HG03457 (cell line): Measurements from ENCODE around the gene AUTS2.

Experiments
- ATAC-seq: cut with Tn5 transposase; IDR thresholded peaks from one replicate; pipeline ENCODE4 v1.9.1; 2021; ENCODE audit warnings: moderate number of reproducible peaks; ENCODE audit not compliant: unreplicated experiment

The AUTS2 gene

DNA sequence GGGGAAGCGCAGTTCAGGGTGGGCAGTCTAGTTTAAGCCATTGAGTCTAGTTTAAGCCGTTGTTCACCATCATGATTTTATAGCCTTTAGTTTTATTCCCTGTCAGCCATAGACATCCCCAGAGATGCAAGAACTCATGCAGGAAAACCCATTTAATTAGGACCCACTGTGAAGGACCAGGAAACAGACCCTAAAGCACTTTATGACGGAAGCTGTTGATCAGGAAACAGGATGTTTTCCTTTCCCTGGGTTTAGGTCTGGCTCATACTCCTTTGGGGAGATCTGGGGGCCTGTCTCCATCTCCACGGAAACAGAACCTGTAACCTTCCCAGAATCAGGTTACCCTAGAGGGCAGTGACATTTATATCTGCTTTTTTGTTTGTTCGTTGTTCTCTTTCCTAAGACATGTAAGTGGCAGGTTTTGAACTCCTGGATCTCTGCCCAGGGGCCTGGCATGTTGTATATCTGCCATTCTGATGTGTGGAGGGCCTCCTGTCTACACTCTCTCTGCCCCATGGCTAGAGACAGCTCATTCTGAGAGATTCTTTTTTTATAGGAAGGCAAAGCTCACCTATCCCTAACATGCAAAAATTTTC is 876.5 kb downstream of the AUTS2 start:
- ATAC-seq = no peak

DNA sequence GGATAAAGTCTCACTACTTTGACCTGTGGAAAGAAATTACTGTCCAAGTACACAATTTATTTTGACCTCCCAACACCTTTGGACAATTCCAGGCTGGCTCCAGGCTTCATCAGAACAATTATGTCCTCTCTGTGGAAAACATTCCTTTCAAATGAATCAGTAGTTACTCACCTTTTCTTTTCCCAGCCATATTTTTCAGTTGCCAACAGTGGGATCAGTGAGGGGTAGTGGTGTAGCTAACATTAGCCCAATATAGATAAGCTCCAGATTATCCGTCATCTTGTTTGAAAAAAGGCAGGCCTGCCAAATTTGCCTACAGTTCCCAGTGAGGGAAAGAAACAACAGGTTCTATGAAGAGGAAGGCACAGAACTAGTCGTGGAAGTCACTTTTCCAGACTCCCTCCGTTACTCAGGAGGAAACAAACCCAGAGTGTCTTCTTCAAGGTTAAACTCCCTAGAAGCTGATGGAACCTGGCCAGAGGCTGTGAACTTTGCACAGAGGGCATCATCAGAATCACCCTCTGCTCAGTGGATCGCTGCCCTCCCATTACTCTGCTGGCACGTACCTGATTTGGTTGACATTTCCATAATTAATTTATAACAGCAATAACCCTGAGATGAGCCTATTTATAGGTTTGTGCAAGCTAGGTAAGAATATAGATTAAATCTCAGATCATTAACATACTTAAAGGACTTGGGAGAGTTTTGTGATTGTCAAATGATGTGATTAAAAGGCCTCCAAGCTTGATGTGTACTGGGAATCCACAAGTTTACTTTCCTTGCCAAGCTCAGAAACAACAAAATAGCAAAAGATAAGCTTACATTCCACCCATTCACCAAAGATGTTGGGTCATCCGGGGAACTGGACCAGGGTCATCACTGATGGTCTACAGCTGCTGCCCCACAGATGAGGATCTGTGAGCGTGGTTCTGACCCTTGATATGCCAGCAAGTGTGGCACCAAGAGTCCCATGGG is 879.0 kb downstream of the AUTS2 start:
- ATAC-seq = no peak

DNA sequence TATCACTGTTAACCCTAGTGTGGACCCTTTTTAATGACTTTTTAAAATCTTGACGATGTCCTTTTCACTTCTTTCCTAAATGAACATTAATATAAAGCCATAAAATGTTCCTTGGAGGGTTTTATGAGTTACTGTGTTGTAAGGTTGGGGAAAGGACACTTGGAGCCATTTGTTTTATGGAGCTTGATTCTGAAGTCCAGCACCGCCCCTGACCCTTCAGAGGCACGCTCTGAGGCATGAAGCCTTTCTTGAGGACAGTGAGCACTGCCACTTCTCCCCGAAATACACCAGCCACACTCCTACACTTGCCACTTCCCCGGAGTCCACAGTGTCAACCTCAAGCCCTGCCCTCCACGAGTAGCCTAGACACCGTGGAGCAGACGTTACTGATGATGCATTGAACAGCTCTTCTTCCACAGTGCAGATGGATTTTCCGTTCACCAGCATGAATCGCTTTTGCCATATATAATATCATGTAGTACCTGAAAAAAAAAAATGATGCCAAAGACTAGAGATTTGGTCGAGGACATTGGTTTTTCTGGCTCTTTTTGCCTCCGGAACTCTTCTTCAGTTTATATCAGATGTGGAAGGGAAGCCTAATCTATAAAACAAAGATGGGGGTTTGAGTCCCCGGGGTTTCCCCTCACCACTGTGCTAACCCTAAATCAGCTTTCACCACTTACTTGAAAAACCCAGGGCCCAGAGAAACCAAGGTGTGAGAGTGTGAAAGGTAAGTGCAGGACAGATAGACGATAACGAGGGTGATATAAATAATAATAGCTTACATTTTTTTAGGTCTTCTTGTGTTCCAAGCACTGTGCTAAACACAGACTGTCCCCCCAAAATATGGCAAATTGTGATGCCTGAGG is 881.1 kb downstream of the AUTS2 start:
- ATAC-seq = no peak

DNA sequence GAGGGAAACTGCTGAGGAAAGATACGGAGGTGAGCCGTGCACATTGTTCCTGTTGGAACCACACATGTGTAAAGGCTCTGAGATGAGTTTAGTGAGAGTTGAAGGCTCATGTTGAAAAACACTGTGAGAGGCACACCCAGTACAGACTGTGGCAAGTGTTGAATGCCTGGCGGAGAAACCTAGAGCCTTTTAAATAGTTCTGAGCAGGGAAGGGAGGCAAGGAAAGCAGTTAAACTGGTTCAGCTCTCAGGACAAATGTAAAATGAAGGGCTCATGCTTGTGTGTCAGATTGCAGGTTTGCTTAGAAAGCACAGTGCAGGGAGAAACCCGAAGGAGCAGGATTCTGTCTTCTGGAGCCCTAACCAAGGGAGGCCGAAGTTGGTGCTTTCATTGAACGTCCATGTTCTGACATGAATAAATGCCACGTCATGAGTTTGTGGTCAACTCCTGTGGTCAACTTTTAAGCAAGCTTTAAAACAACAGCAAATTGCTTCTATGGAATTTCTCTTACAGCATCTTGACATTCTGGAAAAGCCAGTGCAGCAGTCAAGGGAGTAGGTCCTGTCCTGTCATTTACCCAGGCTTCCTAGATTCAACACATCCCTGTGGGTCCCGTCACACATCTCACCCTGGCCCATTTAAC is 882.8 kb downstream of the AUTS2 start:
- no peak for ATAC-seq

DNA sequence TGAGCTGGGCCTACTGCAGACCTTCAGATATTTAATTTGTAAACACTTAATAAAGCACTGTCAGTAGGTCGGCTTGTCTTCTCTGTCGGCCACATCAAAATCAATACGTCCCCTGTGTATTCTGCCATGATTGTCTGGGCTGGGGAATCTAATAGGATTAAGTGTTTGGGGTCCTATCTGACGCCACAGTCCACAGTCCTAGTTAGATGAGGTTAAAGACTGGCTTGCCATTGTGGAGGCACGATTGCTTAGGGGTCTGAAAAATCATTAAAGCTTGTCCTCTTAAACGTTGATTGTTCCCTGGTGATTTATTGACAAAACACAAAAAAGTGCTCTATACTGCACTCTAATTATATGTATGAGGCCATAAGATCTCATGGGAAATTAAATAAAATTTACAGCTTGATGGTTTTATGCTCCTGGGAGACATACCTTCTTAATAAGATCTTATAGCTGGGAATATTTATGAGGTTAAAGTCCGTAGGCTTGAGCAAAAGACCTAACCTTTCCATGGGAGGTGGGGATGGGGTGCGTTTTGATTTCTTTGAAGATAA is 883.4 kb downstream of the AUTS2 start:
- no peak for ATAC-seq

DNA sequence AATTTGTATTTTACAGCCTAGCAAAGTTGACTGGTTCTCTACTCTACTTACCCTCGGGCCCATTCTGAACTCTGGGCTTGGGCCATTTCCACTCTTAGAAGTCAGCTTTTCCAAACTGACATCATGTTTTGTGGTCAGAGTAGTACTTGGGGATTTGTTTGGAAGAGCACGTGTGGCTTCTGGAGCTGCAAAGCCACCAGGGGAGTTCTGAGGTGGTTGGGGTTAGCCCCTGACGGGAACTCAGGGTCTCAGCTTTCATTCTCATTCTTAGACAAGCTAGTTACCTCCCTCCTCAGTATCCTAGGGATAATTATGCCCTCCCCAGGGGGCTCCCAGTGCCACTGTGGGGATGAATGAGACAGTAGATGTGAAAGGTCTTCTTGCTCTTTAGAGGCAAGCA is 886.0 kb downstream of the AUTS2 start:
- ATAC-seq = no peak

DNA sequence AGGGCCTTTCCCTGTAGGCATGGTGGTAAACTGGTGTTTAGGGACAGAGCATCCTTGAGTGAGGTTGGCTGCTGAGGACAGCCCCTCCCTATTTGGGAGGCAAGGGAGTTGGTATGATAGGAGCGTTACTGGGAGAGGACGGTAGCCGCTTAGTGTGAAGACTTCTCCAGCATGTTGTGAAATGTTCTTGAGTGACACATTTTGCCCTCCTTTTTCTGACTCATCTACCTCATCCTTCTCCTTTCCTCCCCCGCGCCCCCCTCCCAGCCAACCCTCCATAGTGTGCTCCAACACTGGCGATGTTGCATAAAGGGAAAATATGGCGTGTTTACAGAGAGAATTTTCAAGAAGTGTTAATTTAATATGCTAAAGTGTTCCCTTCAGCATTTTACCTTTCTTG is 888.7 kb downstream of the AUTS2 start:
- no peak for ATAC-seq

DNA sequence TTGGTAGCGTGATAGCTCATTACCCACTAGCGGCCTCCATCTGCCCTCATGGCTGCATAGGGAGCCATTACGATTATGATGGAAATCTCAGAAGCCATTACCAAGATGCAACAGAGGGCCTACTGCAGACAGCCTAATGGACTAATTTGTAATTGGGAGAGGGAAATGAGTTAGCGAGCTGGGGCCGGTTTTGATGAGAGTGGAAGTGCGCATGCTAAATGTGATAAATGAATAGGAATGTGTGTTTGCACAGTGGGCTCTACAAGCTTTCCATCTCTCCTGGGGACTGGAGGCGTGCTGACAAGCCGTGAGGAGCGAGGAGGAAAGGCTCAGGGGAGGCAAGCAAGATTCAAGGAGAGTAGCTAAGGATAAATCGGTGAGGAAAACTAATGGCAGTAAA is 889.2 kb downstream of the AUTS2 start:
- ATAC-seq = no peak

DNA sequence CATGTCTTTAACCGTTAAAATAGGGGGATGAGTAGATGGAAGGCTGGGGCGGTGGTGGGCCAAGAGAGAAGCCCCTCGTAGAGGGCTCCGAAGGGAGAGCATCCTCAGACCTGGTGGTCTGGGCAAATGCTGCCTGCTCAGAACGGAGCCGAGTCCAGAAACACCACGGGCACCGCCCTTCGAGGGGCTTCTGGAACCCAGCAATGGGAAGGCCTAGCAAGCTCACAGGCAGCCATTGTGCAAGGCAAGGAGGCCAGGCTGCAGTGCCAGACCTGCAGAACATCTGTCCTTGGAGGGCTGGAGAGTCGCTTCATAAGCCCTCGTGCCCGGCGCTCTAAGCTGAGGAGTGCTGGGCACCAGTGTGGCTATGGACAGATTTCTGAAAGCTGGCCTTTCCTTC is 889.6 kb downstream of the AUTS2 start:
- no peak for ATAC-seq

DNA sequence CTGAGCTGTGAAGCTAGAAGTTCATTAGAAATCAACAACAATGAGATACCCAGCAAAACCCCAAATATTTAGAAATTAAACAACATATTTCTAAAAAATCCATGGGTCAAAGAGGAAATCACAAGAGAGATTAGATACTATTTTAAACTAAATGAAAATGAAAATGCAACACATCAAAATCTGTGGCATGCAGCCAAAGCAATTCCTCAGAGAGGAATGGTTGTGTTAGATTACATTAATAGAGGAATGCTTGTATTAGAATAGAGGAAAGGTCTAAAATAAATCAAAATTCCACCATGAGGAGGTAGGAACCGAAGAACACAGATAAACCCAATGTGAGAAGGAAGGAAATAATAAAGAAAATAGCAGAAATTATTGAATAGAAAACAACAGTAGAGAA is 891.5 kb downstream of the AUTS2 start:
- ATAC-seq = no peak

DNA sequence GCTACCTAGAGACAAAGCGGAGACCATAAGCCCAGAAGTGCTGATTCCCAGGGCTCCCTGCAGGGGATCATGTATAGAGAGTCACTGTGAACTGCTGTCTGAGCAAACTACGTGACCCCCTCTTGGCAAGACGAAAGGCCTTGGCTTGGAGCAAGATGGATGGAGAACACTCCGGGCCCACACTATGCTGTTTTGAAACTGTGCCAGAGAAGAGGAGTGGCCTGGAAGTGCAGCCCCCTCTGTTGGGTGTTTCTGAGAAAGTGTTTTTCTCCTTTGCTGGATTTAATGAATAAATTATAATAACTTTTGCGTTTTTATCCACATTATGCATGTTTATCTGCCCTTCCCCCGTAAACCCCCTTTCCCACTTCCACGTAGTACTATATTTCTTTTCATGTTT is 894.4 kb downstream of the AUTS2 start:
- ATAC-seq = no peak

DNA sequence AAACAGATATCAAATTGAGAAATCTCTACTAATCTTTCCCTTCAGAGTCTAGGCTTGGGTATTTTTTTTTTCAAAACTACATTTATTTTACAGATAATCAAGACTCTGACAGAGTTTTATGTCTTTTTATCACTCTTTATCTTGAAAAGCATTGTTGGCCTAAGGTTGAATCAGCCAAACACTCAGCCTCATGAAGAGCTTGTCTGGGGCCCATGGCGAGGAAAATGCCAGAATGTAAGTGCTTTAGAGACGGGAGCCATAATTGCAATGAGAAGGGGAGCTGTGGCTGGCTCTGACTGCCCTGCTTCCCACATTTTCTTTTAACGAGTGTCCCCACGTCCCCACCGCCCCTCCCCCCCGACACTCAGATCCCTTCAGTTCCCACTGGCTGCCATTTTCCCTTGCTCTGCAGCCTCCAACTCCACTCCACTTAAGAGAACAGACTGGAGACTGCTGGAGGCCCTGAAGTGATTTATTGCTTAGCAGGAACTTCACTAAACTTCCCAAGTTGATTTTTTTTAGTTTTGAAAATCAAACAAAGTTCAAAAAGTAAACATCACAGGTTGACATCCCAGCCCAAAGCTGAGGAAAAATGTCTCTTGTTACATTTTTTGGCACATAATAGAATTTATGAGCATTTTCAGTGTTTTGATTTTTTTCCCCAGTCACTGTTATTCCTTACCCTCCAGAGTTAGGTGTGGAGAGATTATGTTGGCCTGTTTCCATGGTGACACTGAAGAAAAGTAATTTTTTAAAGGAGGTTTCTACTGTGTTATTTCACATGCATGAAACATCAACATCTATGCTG is 896.2 kb downstream of the AUTS2 start:
- ATAC-seq = no peak

DNA sequence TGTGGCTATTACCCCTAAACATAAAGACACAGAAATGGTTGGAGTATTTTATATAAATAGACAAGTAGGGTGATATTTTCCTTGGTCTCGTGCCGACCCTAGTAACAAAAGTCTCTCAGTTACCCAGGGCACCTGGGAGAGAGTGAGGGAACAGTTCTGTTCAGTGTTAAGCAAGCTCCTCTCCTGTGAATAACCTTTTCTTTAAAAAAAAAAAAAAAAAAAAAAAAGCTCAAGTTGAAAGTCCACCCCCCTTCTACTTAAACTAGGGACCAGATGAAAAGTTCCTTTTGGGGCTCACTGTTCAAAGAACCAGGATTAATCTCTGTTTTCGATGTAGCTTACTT is 896.7 kb downstream of the AUTS2 start:
- no peak for ATAC-seq

DNA sequence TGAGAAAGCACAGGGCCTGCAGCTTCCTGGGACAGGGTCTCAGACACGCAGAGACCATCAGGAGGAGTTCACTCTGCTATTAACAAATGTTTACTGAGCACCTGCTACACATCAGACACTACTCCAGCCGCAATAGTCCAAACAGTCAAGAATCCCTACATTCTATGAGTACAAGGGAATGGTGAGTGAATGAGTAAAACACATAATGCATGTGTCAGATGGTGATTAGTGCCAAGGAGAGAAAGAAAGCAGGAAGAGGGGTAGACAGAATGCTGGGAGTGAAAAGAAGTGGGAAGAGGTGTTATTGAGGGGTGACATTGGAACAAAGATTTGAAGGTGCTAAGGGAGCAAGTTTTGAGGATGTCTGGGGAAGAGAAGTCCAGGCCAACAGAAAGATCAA is 899.5 kb downstream of the AUTS2 start:
- no peak for ATAC-seq

DNA sequence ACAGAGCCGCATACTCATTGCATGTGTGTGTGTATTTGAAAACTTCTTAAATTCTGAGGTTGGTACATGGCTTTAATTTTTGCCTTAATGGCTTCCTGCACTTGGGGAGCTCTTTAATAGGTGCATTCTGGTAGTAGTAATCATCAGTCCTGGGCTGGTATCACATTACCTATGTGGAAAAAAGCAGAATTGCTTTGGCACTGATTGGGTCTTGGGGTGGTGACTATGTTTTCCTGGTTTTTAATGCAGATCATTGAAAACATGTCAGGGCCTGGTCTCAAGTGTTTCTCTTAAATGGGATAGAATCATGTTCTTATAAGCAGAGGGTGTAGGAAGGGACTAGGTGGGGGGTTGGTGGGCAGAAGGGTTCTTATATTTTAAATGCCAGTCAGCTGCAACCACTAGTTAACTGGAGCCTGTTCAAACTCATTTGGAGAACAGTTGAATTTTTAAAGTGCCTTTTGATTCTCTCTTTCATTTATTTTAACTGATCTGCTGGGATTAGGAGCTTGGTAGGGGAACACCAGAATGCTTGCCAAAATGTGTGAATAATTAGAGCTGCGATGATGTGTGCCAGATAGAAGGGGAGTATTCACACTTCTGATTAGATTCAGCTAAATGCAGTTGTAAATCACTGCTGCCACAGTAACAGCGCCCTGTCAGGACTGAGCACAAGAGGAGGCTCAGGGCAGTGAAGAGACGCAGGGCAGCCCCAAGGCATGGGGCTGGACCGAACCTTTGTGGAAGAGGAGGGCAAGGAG is 900.1 kb downstream of the AUTS2 start:
- ATAC-seq = no peak

DNA sequence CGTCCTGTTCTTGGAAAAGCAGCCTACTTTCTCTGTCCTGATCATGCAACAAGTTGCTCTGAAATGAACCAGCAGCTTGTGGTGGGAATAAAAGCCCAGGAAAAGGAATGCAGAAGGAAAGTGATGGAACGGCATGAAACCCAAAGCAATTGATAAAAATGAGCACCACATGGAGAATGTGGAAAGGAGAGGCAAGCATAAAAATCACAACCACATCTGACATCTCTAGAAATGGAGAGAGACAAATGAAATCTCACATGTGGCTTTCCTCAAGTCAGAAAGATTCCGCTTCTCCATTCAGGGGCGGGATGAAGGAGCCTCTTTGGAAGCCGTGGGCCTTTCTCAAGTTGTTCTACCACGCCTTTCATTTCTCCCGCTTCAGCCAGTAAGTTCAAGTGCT is 902.0 kb downstream of the AUTS2 start:
- no peak for ATAC-seq

DNA sequence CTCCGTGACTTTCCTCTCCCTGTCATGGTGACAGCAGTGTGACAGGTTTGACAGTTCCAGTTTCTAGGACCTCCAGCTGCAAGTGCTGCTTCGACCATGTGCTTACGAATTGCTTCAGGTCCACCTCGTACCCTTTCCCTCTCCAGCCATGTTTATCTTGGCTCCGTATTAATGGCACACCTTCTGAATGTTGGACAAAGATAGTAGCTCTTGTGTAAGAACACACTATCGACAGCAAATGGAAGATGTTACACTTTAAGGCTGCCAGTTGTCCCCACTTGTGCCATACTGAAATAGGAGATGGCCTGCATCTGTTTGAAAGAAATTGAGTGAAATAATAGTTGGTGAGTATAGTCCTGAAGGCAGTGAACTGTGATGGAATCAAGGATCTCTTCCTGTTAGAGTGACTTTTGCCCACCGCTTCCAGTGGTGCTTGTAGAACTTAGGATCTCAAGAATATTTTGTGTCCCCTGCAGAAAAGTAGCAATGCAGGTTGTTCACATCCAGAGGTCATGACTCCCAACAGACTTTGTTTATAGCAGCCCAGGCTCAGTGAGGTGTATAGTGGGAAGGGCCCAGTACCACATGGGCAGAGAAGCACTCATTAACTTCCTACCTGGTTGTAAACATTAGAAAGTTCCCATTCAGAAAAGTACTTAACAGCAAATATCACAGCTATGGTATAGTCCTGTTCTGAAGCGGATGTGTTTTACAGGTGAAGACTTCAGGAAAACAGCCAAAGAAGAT is 904.0 kb downstream of the AUTS2 start:
- ATAC-seq = no peak

DNA sequence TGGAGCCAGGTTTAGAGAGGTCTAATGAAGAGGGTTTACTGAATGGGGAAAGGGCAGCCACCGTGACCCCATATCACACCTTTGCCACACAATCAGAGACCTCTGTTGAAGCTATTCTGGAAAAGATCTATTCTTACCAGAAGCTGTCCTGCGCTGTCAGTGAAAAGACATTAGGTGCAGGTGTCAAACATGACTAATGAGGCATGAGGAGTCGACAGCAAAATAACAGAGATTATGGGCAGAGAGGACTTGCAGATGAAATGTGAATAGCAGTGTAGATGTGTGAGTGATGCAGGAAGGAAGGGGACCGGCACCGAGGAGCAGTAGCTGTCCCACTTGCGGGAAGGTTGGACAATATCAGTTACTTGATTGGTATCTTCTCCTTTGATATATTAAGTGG is 906.0 kb downstream of the AUTS2 start:
- no peak for ATAC-seq

DNA sequence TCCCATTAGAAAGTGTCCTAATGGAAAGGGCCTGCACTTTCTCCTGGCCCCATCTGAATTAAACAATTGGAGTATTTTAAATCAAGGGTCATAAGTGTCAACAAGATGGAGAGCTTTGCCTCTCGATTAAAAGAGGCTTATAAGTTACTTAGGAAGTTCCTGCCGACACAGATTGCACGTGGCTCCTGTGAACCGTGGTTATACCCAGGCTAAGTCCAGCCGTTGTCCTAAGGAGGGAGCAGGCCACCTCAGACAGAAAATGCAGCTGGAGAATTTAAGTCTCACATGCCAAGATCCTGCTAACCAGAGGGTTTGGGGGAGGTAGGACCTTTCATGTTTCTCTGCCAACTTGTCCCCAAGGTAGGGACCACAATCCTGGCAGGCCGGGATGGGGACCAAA is 907.2 kb downstream of the AUTS2 start:
- no peak for ATAC-seq
